Gastroesophageal sphincter (tissue), 3 donors: ENCODE results near the gene CEACAM16.

Source experiments
- CTCF ChIP-seq, 4 experiments: fragments of 200-600 bp in 2 of 4; fragments of 450-650 bp in 2 of 4; sonication (generic) in 1 of 4; IDR thresholded peaks; one replicate each; pipeline ENCODE4 v1.5.1; 2017 to 2019; ENCODE audit warnings: antibody characterized with exemption in 4 of 4, mild to moderate bottlenecking in 2 of 4, moderate library complexity in 2 of 4
- EP300 ChIP-seq: sonication (generic); formaldehyde crosslinking; IDR thresholded peaks from one replicate; pipeline ENCODE4 v1.6.1; 2017; ENCODE audit warnings: antibody characterized with exemption, mild to moderate bottlenecking
- POLR2A ChIP-seq, 2 donors: fragments of 450-650 bp; IDR thresholded peaks; one replicate each; pipeline ENCODE4 v1.6.1; 2017; ENCODE audit warnings: antibody characterized with exemption in 2 of 2, mild to moderate bottlenecking in 2 of 2, moderate library complexity in 1 of 2
- POLR2AphosphoS5 ChIP-seq: sonication (generic); formaldehyde crosslinking; IDR thresholded peaks from one replicate; pipeline ENCODE4 v1.6.1; 2017; ENCODE audit warnings: antibody characterized with exemption

- TF ChIP-seq POLR2A (IDR thresholded peaks at IDR 0.05) (no peak), CTCF (IDR thresholded peaks at IDR 0.05) (no peak), POLR2AphosphoS5 (no peak), EP300 (no peak)
These were observed 45.6 kb upstream of the CEACAM16 start for GRCh38 chr19:44653343-44653742.
